Measurements from ENCODE around the gene KIRREL3.

DNA sequence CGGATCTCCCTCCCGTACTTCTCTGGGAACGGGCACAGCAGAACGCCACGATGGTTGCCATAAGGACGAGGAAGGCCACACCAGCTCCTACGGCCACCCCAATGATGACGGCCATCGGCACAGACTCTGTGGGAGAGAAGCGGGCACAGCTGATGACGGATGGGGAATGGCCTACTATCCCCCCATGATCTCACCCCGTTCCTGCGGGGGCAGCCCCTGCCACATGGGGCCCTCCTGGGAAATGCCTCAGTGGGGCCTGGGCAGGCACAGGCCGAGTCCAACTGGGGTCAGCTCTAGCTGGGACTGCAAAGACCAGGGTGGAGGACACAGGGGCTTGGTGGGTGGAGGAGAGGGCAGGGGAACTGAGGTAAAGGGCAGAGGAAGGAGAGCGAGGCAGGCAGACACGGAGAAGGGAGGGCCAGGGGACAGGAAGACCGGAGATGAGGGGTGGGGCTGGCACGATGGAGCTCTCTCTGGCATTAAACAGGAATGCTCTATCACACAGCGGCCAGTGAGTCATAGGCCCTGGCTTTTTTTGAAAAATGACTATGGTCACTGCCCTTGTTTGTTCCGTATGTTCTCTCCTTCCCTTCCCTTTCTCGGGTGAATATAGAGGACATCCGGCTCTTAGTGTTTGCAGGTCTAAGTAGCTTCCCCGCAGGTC is 569.0 kb downstream of the KIRREL3 start:
- no peak for TF ChIP-seq YY1 (IDR thresholded peaks at IDR 0.05; ENCODE audit: insufficient read depth, insufficient read length)
- TF ChIP-seq ZNF274 (IDR thresholded peaks at IDR 0.05; ENCODE audit: low read depth, low read length), result no peak
- TF ChIP-seq SUZ12 (IDR thresholded peaks at IDR 0.05; ENCODE audit: extremely low read depth, insufficient read depth, insufficient read length), result no peak

Measured in NT2/D1 (cell line).